HCT116 (cell line): Measurements from ENCODE around the gene PRKCA.

Source experiments
- CBX3 ChIP-seq: IDR thresholded peaks from 2 replicates; pipeline ENCODE4 v1.6.1; 2012; ENCODE audit warnings: low read depth
- CEBPB ChIP-seq: IDR thresholded peaks from 2 replicates; pipeline ENCODE4 v1.6.1; 2012; ENCODE audit warnings: low read depth
- CTCF ChIP-seq, 3 experiments: fragments of 200-600 bp in 1 of 3; sonication (generic) in 1 of 3; IDR thresholded peaks in 2 of 3; conservative IDR thresholded peaks in 1 of 3; 2 replicates each; pipeline ENCODE4 v1.5.1; 2012 to 2017; ENCODE audit warnings: low read depth in 2 of 3, low read length in 2 of 3, antibody characterized with exemption in 1 of 3, borderline replicate concordance in 1 of 3, control low read depth in 1 of 3, mild to moderate bottlenecking in 1 of 3, mixed read lengths in 1 of 3, mixed run types in 1 of 3, moderate library complexity in 1 of 3; ENCODE audit not compliant: insufficient read depth in 1 of 3
- EGR1 ChIP-seq: IDR thresholded peaks from 2 replicates; pipeline ENCODE4 v1.6.1; 2012; ENCODE audit warnings: low read depth
- EZH2 ChIP-seq: fragments of 200-600 bp; sonication (generic); IDR thresholded peaks from 2 replicates; pipeline ENCODE4 v1.6.1; 2017; ENCODE audit warnings: antibody characterized with exemption, mixed run types
- POLR2A ChIP-seq: IDR thresholded peaks from 2 replicates; pipeline ENCODE4 v1.7.0; 2011; ENCODE audit warnings: borderline replicate concordance; ENCODE audit not compliant: insufficient read depth, insufficient read length; ENCODE audit errors: extremely low read depth
- POLR2AphosphoS5 ChIP-seq: IDR thresholded peaks from 2 replicates; pipeline ENCODE4 v1.6.1; 2011; ENCODE audit warnings: mild to moderate bottlenecking, low read depth, low read length, moderate library complexity
- REST ChIP-seq: IDR thresholded peaks from 2 replicates; pipeline ENCODE4 v1.6.1; 2012; ENCODE audit warnings: low read depth
- YY1 ChIP-seq: IDR thresholded peaks from 2 replicates; pipeline ENCODE4 v1.6.1; 2011; ENCODE audit warnings: low read length, low read depth, moderate library complexity, mild to moderate bottlenecking; ENCODE audit not compliant: insufficient replicate concordance; ENCODE audit errors: extremely low read depth

GRCh38 chr17:66850692-66851091 lies 548.3 kb downstream of the PRKCA start:
- TF ChIP-seq CTCF (IDR thresholded peaks at IDR 0.05 in 2 of 3, conservative IDR thresholded peaks at IDR 0.05 in 1 of 3; ENCODE audit: borderline replicate concordance in 1 of 3, insufficient read depth in 1 of 3, low read depth in 2 of 3, low read length in 2 of 3): no peak
- TF ChIP-seq EGR1: no peak
- TF ChIP-seq POLR2A: no peak
- no peak for TF ChIP-seq REST
- TF ChIP-seq POLR2AphosphoS5: no peak
- TF ChIP-seq YY1: no peak
- no peak for TF ChIP-seq CBX3
- no peak for TF ChIP-seq EZH2
- TF ChIP-seq CEBPB: no peak
